CMK (cell line): ENCODE measurements around the gene MAP1B.

Experiments used
- DNase-seq: peaks from one replicate; pipeline ENCODE4 v3.0.0-alpha.2; 2010; ENCODE audit warnings: low read depth

Gene MAP1B

DNA sequence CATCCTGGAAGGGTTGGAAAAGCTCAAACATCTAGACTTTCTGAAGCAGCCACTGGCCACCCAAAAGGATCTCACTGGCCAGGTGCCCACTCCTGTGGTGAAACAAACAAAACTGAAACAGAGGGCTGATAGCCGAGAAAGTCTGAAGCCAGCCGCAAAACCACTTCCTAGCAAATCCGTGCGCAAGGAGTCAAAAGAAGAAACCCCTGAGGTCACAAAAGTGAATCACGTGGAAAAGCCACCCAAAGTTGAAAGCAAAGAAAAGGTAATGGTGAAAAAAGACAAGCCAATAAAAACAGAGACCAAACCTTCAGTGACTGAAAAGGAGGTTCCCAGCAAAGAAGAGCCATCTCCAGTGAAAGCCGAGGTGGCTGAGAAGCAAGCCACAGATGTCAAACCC lies 87.6 kb downstream of the MAP1B start:
- no peak for DNase-seq

DNA sequence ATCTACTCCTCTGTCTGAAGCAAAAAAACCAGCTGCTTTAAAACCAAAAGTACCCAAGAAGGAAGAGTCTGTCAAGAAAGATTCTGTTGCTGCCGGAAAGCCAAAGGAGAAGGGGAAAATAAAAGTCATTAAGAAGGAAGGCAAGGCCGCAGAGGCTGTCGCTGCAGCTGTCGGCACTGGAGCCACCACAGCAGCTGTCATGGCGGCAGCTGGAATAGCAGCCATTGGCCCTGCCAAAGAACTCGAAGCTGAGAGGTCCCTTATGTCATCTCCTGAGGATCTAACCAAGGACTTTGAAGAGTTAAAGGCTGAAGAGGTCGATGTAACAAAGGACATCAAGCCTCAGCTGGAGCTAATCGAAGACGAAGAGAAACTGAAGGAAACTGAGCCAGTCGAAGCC lies 88.3 kb downstream of the MAP1B start:
- DNase-seq, result no peak

DNA sequence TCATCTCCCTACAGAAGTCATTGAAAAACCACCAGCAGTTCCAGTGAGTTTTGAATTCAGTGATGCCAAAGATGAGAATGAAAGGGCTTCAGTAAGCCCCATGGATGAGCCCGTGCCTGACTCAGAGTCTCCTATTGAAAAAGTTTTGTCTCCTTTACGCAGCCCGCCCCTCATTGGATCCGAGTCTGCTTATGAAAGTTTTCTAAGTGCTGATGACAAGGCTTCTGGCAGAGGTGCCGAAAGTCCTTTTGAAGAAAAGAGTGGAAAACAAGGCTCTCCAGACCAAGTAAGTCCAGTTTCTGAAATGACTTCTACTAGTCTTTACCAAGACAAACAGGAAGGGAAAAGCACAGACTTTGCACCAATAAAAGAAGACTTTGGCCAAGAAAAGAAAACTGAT lies 90.1 kb downstream of the MAP1B start:
- no peak for DNase-seq

DNA sequence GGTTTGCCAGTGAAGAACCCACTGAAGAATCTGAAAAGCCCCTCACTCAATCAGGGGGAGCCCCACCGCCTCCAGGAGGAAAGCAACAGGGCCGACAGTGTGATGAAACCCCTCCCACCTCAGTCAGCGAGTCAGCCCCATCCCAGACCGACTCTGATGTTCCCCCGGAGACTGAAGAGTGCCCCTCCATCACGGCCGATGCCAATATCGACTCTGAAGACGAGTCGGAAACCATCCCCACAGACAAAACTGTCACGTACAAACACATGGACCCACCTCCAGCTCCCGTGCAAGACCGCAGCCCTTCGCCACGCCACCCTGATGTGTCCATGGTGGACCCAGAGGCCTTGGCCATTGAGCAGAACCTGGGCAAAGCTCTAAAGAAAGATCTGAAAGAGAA lies 92.4 kb downstream of the MAP1B start:
- DNase-seq, result no peak

DNA sequence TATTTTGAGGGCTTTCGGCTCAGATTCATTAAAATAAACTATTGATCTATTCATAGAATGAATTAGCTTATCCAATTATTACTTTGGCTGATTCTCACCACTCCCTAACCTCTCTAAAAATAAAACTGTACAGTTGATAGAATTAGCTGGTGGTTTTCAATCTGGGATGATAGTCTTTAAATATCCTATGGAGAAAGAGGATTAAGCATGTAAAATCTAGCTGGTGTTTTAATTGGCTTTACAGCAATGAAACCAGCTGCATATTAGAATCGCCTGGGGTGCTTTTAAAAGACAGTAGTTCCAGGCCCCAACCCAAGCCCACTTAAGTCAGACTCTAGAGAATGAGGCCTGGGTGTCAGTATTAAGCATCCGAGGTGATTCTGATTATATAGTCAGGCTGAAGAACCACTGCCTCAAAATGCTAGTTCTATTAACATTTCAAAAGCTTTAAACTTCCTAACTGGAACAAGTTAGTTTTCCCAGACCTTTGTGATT lies 95.1 kb downstream of the MAP1B start:
- no peak for DNase-seq

DNA sequence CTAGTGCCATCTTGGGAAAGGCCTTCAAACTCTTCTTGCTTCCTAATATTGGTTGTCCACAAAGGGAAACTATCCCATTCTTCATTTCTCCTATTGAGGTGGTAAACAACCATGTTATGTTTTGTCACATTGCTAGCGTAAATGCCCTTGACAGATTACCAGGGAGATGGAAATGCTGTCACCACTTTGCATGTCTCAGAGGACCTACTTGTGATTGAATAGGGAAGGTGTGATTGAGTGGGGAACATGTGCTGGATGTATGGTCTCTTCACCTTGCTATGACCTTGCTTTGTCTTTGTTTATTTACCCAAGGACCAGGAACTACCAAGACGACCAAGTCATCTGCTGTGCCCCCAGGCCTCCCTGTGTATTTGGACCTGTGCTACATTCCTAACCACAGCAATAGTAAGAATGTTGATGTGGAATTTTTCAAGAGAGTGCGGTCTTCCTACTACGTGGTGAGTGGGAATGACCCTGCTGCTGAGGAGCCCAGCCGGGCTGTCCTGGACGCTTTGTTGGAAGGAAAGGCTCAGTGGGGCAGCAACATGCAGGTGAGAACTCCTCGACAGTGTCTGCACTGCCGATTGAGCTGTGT lies 96.1 kb downstream of the MAP1B start:
- DNase-seq, result no peak

DNA sequence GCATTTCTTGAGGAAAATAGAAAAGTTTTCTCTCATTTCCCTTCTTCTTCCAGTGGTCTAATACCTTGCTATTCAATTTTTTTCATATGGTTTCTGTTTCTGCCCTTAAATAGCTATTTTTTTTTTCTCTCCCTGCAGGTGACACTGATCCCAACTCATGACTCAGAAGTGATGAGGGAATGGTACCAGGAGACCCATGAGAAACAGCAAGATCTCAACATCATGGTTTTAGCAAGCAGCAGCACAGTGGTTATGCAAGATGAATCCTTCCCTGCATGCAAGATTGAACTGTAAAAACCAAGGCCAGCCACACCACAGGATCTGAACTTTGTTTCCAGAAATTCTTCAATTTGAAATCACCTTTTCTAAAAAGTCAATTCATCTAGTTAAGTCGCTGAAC lies 97.7 kb downstream of the MAP1B start:
- no peak for DNase-seq

DNA sequence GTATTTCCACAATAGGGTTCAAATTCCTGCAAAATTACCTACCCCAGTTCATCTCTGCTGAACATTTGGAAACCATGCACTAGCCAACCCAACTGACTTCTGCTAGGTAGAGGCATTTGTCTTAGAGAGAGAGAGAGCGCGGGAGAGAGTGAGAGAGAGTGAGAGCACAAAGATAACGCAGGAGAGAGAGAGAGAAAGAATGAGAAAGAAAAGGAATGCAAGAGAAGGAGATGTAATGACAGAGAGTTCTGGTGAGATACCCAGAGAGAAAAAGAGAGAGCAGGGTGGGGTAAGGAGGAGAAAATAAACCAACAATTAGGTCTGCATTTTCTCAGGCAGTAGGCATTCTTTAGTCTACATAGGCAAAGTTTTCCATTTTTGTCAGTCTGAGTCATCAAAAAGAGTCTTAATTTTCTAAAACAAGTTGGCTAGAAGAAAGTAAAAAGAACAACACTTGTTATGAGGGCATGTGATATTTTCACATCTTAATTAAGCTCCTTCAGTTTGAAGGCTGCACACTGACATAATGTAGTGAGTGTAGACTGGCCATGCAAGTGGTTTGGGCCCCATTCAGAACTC lies 98.2 kb downstream of the MAP1B start:
- DNase-seq, result no peak

DNA sequence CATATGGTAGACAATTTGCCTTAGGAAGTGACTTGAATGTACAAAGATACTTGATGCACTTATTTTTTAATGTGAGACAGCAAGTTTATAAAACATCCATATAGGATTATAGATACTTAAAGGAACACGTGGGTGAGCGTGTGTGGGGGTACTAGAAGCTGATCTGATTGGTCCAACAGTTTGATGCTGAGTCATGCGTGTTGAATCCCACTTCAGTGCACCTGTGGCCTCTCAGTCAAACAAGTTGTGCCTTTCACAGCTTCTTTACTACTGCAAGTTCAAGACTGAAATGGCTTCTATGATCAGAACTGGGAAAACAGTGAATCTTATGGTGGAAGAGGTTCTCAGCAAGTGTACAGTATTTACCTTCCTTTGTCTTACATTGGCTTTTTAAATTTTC lies 98.9 kb downstream of the MAP1B start:
- DNase-seq, result no peak

DNA sequence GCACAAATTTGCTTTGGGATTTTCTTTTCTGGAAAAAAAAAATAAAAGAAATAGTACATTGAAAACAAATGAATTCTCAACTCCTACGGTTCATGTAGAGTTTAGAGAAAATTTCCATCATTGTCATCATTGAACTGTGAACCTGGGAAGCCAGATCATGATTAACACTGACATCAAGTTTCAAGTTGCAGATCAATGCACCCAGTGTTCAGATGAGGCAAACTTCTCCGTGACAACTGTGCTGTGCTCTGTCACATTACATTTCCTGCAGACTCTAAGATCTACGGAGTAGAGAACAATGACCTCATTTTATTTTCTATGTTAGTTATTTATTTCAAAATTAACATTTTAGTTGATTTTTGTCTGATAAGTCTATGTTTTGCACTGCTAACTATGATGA lies 99.7 kb downstream of the MAP1B start:
- DNase-seq, result no peak

DNA sequence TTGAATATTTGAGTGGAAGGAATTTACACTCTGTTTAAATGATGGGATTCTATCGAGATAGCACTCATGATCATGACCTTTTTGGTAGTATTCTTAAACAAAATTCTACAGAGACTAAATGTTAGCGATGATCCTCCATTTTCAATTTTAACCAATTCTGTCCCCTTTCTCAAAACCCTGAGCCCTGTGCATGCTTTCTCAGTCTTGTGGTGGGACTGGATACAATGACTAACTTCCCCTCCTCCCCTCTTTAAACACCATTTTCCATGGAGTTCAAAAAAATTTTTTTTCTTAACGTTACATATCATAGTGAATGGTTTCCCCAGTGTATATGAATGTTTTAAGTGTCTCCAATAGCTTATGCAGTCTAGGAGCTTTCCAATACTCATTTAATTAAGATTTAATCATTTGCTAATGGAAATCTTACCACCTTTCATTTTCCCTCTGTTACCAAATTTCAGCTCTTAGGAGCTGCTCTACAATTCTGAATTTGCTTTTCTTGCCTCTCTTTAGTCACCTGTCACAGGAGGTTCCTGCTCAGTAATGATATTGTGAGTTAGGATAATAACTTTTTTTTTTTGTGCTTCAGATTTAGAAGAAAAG lies 101.2 kb downstream of the MAP1B start:
- DNase-seq, result no peak

DNA sequence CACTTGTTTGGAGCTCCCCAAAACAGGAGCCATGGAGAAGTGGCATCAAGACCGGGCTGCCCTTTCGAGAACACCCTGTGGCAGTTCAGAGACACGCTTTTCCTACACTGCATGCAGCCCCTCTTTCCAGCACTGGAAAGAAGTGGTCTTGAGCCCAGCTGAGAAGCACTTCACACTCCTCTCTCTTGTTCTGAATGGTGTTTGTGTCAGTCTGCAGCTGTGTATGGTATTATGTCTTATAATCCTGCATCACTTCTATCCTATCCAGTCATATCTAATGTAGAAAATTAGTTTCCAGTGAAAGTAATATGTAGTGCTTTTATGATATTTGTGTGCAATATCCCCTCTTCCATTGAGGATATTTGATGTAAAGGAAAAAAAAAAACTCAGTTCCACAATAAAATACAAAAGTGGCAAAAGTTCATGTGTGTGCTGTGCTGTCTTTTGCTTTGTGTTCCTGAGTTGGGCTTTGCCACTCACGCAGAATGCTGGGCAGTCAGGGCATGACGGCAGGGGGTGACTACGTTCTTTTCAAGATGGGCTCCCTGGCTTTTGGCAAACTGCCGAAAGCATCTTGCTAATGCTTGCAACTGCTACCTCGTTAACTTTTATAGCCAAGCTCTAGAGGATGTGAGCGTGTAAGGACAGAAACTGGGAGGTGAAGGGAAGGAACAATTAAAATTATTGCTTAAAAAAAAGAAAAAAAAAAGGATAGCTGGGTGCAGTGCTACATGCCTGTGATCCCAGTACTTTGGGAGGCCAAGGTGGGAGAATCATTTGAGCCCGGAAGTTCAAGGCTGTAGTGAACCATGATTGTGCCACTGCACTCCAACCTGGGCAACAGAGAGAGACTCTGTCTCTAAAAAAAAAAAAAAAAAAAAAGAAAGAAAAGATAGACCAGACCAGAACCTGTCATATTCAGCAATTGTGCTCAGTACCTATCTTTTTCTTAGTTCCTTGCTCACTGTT lies 102.2 kb downstream of the MAP1B start:
- DNase-seq, result no peak

DNA sequence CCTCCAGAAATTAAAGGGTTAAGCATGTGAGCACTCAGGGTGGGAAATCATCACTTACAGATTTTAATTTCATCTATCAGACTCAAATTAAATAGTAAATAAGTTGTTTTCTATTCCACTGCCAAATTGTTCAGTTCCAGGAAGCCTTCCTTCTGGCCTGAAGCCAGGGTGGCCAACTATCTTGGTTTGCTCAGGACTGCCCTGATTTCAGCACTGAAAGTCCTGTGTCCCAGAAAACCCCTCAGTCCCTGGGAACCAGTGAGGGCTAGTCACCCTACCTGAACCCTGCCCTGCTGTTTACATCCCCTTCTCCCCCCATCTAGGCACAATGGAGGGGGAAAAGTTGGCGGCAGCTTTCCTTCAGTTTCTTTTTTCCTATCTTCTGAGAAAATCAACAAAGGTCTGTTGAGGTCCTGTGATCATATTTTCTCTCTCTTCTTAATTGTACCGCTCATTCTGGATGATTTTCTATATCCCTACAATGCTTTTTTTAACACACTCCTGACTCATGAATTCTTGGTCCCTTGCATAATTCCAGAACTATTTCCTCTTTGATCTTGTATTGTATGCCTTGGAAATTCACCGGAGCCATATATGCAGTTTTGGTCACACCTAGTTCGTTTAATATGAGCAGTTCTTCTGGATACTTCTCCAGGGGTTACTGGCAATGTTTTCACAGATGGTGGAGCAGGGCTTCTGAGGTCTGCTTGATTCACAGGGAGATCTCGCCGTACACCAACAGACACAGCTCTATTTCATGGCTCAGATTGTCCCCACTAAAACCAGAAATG lies 103.8 kb downstream of the MAP1B start:
- no peak for DNase-seq

DNA sequence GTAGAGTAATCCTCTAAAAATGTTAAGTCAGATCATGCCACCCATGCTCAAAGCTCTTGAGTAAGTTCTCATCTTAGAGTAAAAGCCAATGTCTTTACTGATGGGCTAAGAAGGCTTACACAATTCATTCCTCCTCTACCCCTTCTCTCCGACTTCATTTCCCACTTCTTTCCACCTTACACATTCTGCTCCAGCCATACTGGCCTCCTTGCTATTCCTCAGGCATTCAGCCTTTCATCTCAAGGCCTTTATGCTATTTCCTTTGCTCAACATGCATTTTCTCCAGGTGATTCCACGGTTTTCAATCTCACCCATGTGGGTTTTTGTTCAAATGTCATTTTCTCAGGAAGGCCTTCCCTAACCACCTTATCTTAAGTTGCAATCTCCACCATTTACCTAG lies 104.9 kb downstream of the MAP1B start:
- no peak for DNase-seq

DNA sequence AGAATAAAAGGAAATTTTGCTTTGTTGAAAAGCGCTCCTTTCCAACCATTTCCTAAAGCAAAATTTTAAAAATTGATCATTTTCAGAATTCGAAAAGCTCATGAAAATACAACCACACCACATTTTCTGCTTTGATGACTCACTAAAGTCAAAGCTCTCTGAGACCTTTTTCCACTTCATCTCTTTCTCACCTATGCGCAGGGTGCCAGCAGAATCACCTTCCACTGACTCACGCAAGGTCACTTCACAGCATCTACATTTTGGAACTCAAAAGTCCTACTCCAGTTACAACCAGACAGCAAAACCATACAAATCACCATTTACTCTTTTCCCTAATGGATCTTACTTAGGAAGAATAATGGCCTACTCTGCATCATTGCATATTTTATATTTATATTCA lies 106.2 kb downstream of the MAP1B start:
- no peak for DNase-seq

DNA sequence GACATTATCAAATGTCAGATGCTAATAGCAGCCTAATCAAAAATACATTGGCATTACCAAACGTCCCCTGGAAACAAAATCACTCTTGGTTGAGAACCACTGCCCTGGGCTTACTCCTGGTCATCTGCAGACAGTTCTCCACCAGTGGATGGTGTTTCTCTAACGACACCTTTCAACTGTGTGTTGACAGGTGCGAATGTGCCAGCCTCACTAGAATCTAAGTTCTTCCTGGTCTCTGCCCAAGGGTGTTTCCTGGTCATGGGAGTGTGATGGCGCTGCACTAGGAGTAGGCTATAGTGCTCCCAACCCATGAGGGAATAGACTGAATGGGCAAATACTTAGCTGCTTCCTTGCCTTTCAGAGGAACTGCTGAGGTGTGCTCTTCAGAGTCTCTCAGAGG lies 106.9 kb downstream of the MAP1B start:
- no peak for DNase-seq

DNA sequence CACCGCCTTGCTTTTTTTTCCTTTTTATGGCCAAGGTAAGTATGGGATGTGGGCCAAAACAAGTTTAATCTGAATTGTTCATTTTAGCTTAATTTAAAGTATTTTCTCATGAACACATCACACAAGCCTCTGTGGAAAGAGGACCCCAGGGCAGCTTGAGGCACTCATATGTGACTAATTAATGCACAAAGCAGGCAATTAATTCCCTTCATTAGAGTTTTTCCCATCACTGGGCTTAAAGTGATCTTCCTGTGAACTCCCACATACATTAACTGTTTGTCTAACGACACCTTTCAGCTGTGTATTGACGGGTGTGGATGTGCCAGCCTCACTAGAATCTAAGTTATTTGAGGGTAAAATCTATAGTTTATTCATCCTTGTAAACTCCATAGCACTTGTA lies 109.5 kb downstream of the MAP1B start:
- no peak for DNase-seq

DNA sequence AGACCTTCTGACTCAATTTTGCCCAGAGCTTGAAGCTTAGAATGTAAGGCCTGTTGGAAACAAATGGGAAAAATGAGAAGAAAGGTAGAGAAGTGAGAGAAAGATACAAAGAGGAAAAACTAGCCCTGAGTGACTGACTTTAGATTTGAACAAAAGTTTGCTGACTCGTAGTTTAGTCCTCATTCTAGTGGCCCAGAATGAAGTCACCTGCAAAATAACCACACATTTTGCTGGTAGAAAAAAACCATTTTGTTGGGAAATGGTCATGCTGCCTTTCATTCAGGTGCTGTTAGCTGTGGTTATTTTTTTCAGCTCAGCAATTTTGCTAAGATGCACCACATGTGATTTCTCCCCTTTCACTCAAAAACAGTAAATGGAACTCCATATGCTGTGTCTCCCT lies 113.8 kb downstream of the MAP1B start:
- DNase-seq, result no peak

DNA sequence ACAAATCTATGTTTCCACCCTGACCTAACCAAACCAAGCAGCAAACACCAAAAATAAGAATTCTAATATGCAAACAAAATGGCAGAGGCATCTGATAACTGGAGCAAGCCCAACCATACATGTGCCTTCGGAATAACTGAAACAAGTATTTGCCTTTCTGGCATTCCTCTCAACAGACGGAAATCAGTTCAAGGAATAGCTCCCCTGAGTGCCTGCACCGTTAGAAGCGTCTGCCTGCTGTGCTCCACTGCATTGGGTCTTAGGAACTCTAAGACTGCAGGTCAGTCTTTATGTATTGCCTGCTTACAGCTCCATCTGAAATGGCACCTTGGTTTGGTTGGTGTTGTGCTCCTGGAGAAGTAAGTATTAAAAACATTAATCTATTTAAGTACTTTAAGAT lies 114.3 kb downstream of the MAP1B start:
- no peak for DNase-seq

DNA sequence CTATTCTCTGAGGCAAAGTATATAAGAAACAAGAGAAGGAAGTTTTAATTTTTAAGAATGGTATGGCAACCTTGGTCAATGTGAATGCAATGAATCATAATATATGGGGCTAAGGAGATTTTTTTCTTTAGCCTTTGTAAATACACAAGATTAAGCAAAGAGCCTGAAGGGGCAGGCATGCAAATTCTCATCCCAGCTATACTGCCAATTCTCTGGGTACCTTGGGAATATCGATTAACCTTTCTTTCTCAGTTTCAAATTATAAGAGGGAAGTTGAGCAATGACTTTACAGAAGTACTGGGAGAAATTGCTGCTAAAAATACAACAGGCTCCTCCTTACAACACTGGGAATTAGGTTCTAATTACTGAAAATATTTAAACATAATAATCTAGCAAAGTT lies 115.2 kb downstream of the MAP1B start:
- DNase-seq, result no peak

DNA sequence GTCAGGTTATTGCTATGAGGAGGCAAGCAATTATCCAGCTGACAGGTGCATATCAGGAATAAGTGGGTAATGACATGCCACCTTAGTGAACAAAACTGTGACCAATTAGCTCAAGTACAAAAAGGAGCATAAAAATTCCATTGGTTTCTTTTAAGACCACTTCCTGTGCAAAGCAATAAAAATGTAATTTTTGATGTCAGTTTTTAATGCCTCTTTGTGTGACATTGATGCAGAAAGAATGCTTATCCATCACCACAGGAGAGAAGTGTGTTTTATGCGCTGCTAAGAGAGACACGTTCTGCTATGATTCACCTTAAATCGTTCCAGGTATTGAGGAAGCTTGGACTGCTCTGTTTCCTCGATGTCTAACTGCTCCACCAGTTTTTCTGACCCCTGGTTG lies 116.1 kb downstream of the MAP1B start:
- DNase-seq, result no peak

DNA sequence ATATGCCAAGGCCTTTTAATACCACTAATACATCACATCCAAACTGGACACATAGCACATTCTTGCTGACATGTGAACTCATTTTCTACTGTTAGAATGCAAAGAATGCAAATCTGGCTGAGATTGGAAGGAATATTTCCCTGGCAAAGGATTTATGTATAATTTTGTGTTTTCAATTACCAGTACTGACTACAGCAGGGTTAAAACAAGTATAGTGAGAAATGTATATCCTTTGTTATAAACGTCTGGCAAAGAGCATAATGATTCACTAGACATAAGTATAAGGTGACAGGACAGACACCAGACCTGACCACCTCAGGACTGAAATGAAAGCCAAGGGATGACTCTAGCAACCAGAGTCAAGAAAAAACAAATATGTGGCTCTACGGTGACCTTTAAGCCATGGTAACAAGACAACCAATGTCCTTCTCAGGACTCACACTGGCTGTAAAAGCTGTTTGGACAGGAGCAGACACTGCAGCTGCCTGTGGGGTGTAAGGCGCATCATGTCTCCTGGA lies 117.7 kb downstream of the MAP1B start:
- DNase-seq, result no peak
